ENCODE results near the gene IFNLR1. TPM values are rescaled to one million over a fixed set of nuclear protein-coding genes. Genes with fewer than 3 reads are reported as not detected.

The IFNLR1 gene
- total RNA-seq, 1 donor from 2014 or later, result not detected

- DNase-seq (ENCODE audit: low read depth, low spot score), result no peak
These were observed 62.1 kb downstream of the IFNLR1 start for GRCh38 chr1:24124980-24125379.

DNA sequence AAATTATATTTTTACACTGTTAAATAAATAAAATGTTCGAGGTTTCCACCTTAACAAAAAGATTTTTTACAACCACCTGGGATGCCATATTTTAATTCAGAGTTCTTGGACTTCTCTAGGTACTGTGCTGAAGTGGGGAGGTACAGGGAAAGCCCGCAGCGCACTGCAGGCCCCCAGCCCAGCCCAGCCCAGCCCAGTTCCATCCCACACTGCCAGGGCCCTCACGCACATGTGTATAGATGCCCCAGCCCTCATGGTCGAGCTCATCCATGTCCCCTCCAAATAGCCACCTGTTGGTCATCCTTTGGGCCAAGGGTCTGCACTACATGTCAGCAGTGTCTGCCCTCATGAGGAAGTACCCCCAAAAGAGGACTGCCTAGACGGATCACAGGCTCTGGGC lies 63.5 kb downstream of the IFNLR1 start:
- no peak for DNase-seq (ENCODE audit: low read depth, low spot score)

DNA sequence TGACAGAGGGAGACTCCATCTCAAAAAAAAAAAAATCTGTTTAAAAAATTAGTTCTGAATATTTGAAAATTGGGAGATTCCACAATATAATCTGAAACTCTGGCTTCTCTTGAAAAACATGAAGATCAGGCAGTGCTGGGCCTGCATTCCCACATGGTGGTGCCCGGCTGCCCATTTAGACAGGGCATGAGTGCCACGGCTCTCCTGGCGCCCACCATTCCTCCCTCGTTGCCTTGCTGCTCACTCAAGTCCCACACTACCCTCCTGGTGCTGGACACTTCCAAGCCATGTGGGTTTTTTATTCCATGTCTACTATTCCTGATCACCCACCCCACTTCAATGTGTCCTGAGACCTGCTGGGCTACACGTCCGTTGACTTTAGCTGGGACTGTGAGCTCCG lies 64.3 kb downstream of the IFNLR1 start:
- no peak for DNase-seq (ENCODE audit: low read depth, low spot score)

DNA sequence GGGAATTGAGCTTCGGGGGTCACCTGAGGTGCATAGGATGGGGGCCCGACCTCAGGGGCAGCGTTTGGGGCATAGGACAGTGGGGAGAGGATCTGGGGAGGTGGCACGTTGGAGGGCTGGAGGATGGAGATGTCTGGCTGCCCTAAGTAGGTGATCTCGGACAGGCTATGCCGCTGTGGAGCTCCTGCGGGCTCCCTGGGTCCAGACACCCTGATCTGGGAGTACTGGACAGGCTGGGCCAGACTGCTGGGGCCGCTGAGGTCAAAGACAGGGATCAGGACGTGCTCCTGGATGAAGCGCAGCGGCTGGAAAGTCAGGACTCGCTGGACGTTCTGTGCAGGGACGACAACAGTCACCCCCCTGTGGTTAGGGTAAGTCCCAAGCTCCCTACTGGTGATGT lies 65.7 kb downstream of the IFNLR1 start:
- DNase-seq (ENCODE audit: low read depth, low spot score), result no peak

GRCh38 chr1:24120965-24121364 lies 66.1 kb downstream of the IFNLR1 start:
- DNase-seq (ENCODE audit: low read depth, low spot score), result no peak

- DNase-seq (ENCODE audit: low read depth, low spot score), result no peak
These were observed 67.0 kb downstream of the IFNLR1 start for GRCh38 chr1:24119859-24120756.

GRCh38 chr1:24119489-24119858 lies 67.6 kb downstream of the IFNLR1 start:
- DNase-seq (ENCODE audit: low read depth, low spot score), result no peak

GRCh38 chr1:24118410-24119242 lies 68.5 kb downstream of the IFNLR1 start:
- DNase-seq (ENCODE audit: low read depth, low spot score), result no peak

GRCh38 chr1:24117722-24118409 lies 69.2 kb downstream of the IFNLR1 start:
- no peak for DNase-seq (ENCODE audit: low read depth, low spot score)

GRCh38 chr1:24117132-24117531 lies 70.0 kb downstream of the IFNLR1 start:
- DNase-seq (ENCODE audit: low read depth, low spot score), result no peak

DNA sequence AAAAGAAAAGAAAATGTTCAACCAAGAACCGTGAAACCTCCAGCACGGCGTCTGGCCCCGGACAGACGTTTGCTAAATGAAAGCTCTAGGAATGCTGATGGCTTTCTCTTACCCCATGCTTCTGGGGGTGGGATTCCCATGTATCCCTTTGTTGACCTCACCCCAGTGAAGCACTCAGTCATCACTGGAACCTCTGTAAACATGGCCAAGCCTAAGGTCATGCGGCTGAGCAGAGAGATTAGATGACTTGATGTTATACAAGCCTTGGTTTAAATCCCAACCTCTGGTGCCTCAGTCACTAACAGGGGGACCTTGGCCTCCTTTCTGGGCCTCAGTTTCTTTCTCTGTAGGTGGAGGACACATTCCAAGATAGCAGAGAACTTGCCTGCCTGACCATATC lies 72.3 kb downstream of the IFNLR1 start:
- no peak for DNase-seq (ENCODE audit: low read depth, low spot score)

- DNase-seq (ENCODE audit: low read depth, low spot score), result no peak
These were observed 73.5 kb downstream of the IFNLR1 start for GRCh38 chr1:24113641-24114033.

DNA sequence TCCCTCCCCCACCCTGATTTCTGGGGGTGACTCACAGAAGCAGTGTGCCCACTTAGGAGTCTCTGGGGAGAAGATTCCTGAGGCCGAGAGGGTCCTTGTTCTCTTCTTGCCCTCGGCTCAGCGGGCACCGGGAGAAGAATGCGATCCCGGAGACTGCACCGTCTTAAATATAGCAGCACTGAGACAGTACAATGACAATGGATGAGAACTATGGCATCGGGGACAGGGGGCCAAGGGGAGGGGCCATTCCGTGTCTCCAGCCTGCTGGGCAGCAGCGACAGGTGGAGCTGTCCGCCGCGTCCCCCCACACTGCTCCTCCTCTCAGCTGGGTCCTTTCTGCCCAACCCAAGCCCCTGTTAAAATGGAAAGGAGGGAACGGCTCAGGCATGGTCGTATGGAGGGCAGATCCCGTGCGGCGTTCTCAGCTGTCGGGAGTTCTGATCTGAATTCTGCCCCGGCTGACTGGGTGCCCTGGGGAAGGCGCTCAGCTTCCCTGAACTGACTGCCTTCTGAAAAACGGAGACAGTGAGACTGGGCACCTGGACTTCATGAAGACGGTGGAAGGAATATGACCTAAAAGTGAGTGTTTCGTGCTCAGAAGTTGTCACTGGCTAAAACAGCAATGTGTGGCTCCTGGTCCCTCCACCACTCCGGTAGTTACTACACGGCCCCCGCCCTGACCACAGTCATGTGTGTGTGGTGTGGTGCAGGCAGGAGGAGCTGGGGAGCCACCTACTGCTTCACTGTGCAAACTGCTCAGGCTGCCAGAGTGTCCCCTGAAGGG lies 74.9 kb downstream of the IFNLR1 start, which contains the start of gene MYOM3:
Gene MYOM3 (minus strand): TSS at position 140 of the 784 bp plus-strand sequence. CDS start 3,499 bp downstream, outside the sequence.
- peak; percentile 29 for DNase-seq (ENCODE audit: low read depth, low spot score)

GRCh38 chr1:24111262-24111995 lies 75.7 kb downstream of the IFNLR1 start:
- DNase-seq (ENCODE audit: low read depth, low spot score), result no peak

- no peak for DNase-seq (ENCODE audit: low read depth, low spot score)
These were observed 76.3 kb downstream of the IFNLR1 start for GRCh38 chr1:24110642-24111261.

GRCh38 chr1:24109686-24110475 lies 77.2 kb downstream of the IFNLR1 start:
- DNase-seq (ENCODE audit: low read depth, low spot score), result no peak

DNA sequence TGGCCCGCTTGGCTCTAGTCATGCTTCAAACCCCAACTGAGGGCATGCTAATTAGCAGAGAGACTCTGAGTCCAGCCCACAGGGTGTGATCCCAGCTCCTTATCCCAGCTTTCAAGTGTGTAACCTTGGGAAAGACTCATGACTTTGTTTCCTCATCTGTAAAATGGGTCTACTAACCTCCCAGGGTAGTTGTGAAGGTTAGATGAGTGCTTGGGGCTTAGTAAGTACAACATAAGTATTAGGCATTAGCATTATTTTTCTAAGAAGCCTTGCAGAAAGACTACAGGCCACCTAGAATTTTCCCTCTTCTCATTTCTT lies 78.0 kb downstream of the IFNLR1 start:
- DNase-seq (ENCODE audit: low read depth, low spot score), result no peak

- DNase-seq (ENCODE audit: low read depth, low spot score), result peak; percentile 19
These were observed 78.5 kb downstream of the IFNLR1 start for GRCh38 chr1:24108334-24109165.
